Measurements from ENCODE around the gene PROCR.

The PROCR gene

DNA sequence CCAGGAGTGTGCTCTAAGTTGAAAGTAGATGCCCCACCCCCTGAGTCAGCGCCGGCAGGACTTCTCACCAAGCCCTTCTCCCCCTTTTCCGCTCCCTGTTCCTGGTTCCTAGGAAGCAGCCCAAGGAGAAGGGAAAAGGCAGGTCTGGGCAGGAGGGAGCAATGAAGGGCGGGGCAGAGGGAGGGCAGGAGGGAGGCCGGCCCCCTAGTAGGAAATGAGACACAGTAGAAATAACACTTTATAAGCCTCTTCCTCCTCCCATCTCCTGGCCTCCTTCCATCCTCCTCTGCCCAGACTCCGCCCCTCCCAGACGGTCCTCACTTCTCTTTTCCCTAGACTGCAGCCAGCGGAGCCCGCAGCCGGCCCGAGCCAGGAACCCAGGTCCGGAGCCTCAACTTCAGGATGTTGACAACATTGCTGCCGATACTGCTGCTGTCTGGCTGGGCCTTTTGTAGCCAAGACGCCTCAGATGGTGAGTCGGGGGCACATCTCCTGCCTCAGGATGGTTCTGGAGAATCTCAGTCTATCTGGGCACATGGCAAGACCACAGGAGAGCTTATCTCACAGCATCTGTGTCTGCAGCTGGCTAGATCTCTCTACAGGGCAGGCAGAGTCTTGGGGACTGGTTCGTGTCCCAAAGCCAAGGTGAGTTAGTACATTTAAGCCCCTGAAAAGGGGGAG is at the start of gene PROCR:
TSS of gene PROCR (plus strand) at position 320 of the 681 bp plus-strand sequence. CDS start at position 403, 83 bp downstream.
- TF ChIP-seq ZFP30 (CRISPR knock-in tag; IDR thresholded peaks at IDR 0.05) (no peak), TOX (CRISPR knock-in tag; IDR thresholded peaks at IDR 0.05; ENCODE audit: borderline replicate concordance) (no peak), SNAI2 (CRISPR knock-in tag; IDR thresholded peaks at IDR 0.05) (no peak), ZC3H10 (CRISPR knock-in tag; IDR thresholded peaks at IDR 0.05) (no peak), ESRRG (CRISPR knock-in tag; IDR thresholded peaks at IDR 0.05) (no peak)
- TF ChIP-seq, protein P1, sequence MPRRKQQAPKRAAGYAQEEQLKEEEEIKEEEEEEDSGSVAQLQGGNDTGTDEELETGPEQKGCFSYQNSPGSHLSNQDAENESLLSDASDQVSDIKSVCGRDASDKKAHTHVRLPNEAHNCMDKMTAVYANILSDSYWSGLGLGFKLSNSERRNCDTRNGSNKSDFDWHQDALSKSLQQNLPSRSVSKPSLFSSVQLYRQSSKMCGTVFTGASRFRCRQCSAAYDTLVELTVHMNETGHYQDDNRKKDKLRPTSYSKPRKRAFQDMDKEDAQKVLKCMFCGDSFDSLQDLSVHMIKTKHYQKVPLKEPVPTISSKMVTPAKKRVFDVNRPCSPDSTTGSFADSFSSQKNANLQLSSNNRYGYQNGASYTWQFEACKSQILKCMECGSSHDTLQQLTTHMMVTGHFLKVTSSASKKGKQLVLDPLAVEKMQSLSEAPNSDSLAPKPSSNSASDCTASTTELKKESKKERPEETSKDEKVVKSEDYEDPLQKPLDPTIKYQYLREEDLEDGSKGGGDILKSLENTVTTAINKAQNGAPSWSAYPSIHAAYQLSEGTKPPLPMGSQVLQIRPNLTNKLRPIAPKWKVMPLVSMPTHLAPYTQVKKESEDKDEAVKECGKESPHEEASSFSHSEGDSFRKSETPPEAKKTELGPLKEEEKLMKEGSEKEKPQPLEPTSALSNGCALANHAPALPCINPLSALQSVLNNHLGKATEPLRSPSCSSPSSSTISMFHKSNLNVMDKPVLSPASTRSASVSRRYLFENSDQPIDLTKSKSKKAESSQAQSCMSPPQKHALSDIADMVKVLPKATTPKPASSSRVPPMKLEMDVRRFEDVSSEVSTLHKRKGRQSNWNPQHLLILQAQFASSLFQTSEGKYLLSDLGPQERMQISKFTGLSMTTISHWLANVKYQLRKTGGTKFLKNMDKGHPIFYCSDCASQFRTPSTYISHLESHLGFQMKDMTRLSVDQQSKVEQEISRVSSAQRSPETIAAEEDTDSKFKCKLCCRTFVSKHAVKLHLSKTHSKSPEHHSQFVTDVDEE (CRISPR knock-in tag; IDR thresholded peaks at IDR 0.05), result no peak
- peak; percentile 91 for ATAC-seq

GRCh38 chr20:35122756-35123405 is 49.0 kb upstream of the PROCR start:
- TF ChIP-seq PPARA (CRISPR knock-in tag; IDR thresholded peaks at IDR 0.05; ENCODE audit: borderline replicate concordance) (no peak), ZNF565 (CRISPR knock-in tag; conservative IDR thresholded peaks at IDR 0.05; ENCODE audit: low read depth) (no peak), PATZ1 (CRISPR knock-in tag; IDR thresholded peaks at IDR 0.05; ENCODE audit: borderline replicate concordance) (no peak), ZNF8 (CRISPR knock-in tag; IDR thresholded peaks at IDR 0.05) (no peak), CSDC2 (CRISPR knock-in tag; IDR thresholded peaks at IDR 0.05) (no peak), ESRRG (CRISPR knock-in tag; IDR thresholded peaks at IDR 0.05) (no peak), TOX (CRISPR knock-in tag; IDR thresholded peaks at IDR 0.05; ENCODE audit: borderline replicate concordance) (no peak)
- TF ChIP-seq, protein P2, sequence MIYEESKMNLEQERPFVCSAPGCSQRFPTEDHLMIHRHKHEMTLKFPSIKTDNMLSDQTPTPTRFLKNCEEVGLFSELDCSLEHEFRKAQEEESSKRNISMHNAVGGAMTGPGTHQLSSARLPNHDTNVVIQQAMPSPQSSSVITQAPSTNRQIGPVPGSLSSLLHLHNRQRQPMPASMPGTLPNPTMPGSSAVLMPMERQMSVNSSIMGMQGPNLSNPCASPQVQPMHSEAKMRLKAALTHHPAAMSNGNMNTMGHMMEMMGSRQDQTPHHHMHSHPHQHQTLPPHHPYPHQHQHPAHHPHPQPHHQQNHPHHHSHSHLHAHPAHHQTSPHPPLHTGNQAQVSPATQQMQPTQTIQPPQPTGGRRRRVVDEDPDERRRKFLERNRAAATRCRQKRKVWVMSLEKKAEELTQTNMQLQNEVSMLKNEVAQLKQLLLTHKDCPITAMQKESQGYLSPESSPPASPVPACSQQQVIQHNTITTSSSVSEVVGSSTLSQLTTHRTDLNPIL (CRISPR knock-in tag; IDR thresholded peaks at IDR 0.05; ENCODE audit: low read depth), result no peak
- no peak for ATAC-seq

GRCh38 chr20:35125753-35126152 is 46.1 kb upstream of the PROCR start:
- no peak for TF ChIP-seq GLIS3 (CRISPR knock-in tag; IDR thresholded peaks at IDR 0.05)
- no peak for TF ChIP-seq TOX (CRISPR knock-in tag; IDR thresholded peaks at IDR 0.05; ENCODE audit: borderline replicate concordance)
- TF ChIP-seq ZC3H10 (CRISPR knock-in tag; IDR thresholded peaks at IDR 0.05), result no peak
- no peak for TF ChIP-seq CSDC2 (CRISPR knock-in tag; IDR thresholded peaks at IDR 0.05)
- TF ChIP-seq, protein P2 (CRISPR knock-in tag; IDR thresholded peaks at IDR 0.05; ENCODE audit: low read depth), result no peak
- TF ChIP-seq, protein P1 (CRISPR knock-in tag; IDR thresholded peaks at IDR 0.05), result no peak
- TF ChIP-seq ARNTL (CRISPR knock-in tag; IDR thresholded peaks at IDR 0.05; ENCODE audit: borderline replicate concordance, low read depth), result no peak
- no peak for TF ChIP-seq OSR1 (CRISPR knock-in tag; IDR thresholded peaks at IDR 0.05)
- TF ChIP-seq BACH2 (CRISPR knock-in tag; IDR thresholded peaks at IDR 0.05; ENCODE audit: borderline replicate concordance), result no peak
- TF ChIP-seq ZFP30 (CRISPR knock-in tag; IDR thresholded peaks at IDR 0.05), result no peak
- no peak for TF ChIP-seq PATZ1 (CRISPR knock-in tag; IDR thresholded peaks at IDR 0.05; ENCODE audit: borderline replicate concordance)
- no peak for TF ChIP-seq ISL1 (CRISPR knock-in tag; IDR thresholded peaks at IDR 0.05)
- TF ChIP-seq TCF4 (CRISPR knock-in tag; IDR thresholded peaks at IDR 0.05; ENCODE audit: borderline replicate concordance), result no peak
- no peak for TF ChIP-seq ZNF565 (CRISPR knock-in tag; conservative IDR thresholded peaks at IDR 0.05; ENCODE audit: low read depth)
- ATAC-seq, result no peak
